HFFc6 (cell line): ENCODE measurements around the gene CHRM1. TPM values are rescaled to one million over a fixed set of nuclear protein-coding genes. Genes with fewer than 3 reads are reported as not detected.

Experiments
- DNase-seq: peaks from one replicate; pipeline ENCODE4 v3.0.0-alpha.2; 2018
- H3K27ac Mint-ChIP-seq: 2 replicates; pipeline ENCODE4 v1.8.0; 2020; ENCODE audit warnings: mild to moderate bottlenecking, mixed read lengths
- H3K27me3 Mint-ChIP-seq: 2 replicates; pipeline ENCODE4 v1.8.0; 2021; ENCODE audit warnings: mild to moderate bottlenecking, moderate library complexity, mixed read lengths; ENCODE audit not compliant: insufficient read depth
- H3K36me3 Mint-ChIP-seq: 2 replicates; pipeline ENCODE4 v1.8.0; 2021; ENCODE audit warnings: low read depth, mixed read lengths
- H3K4me1 Mint-ChIP-seq: 2 replicates; pipeline ENCODE4 v1.8.0; 2020; ENCODE audit warnings: low read depth, mixed read lengths
- H3K4me3 Mint-ChIP-seq: 2 replicates; pipeline ENCODE4 v1.8.0; 2020; ENCODE audit warnings: mild to moderate bottlenecking, moderate library complexity, mixed read lengths
- H3K9me3 Mint-ChIP-seq: 2 replicates; pipeline ENCODE4 v1.8.0; 2020; ENCODE audit warnings: mild to moderate bottlenecking, mixed read lengths
- total RNA-seq, 6 experiments: library from RNA; stranded (reverse); fragmentation: NEBNext Ultra II Directional; extraction: Animal tissue kit (Norgen Biotek cat#: 25700); gene quantifications; 2 replicates in 1 of 6; 3 replicates in 5 of 6; pipeline ENCODE4 v1.2.3, GENCODE V29; 2021
- TF ChIP-seq, protein P1 (sequence below): fragments of 200-600 bp; sonication (generic); IDR thresholded peaks from 2 replicates; pipeline ENCODE4 v1.5.0; 2021; ENCODE audit warnings: antibody characterized with exemption, mild to moderate bottlenecking

Gene CHRM1
- total RNA-seq, 6 experiments from 2014 or later: not detected

GRCh38 chr11:62911137-62912130 is 9.7 kb downstream of the CHRM1 start:
- Mint-ChIP-seq H3K27me3 (peaks cover 18% of the 10 kb centered on the region), H3K27ac (no peak overlapping the region), H3K4me1 (no peaks in the 10 kb centered on the region; the same call in 1 of the 2 replicates), H3K9me3 (no peaks in the 10 kb centered on the region), H3K4me3 (no peak overlapping the region), H3K36me3 (no peaks in the 10 kb centered on the region)
- DNase-seq: peak; percentile 6
- TF ChIP-seq, protein P1, sequence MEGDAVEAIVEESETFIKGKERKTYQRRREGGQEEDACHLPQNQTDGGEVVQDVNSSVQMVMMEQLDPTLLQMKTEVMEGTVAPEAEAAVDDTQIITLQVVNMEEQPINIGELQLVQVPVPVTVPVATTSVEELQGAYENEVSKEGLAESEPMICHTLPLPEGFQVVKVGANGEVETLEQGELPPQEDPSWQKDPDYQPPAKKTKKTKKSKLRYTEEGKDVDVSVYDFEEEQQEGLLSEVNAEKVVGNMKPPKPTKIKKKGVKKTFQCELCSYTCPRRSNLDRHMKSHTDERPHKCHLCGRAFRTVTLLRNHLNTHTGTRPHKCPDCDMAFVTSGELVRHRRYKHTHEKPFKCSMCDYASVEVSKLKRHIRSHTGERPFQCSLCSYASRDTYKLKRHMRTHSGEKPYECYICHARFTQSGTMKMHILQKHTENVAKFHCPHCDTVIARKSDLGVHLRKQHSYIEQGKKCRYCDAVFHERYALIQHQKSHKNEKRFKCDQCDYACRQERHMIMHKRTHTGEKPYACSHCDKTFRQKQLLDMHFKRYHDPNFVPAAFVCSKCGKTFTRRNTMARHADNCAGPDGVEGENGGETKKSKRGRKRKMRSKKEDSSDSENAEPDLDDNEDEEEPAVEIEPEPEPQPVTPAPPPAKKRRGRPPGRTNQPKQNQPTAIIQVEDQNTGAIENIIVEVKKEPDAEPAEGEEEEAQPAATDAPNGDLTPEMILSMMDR: no peak

DNA sequence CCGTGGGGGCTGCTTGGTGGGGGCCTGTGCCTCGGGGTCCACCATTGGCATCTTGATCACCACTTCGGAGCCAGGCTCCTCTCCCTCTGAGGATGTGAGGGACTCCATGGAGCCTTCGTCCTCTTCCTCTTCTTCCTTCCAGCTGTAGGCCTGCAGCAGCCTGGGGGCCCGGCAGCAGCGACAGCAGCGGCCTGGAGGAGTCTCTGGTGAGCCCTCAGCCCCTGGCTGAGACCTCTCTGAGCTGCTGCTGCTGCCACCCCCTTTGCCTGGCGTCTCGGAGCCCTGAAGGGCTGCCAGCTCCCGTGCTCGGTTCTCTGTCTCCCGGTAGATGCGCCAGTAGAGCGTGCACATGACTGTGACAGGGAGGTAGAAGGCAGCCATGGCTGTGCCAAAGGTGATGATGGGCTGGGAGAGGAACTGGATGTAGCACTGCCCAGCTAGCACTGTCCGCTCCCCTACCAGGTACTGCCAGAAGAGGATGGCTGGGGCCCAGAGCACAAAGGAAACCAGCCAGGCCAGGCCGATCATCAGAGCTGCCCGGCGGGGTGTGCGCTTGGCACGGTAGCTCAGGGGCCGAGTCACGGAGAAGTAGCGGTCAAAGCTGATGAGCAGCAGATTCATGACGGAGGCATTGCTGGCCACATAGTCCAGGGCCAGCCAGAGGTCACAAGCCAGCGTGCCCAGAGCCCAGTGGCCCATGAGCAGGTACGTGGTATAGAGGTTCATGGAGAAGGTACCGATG is 10.9 kb downstream of the CHRM1 start:
- H3K4me1 Mint-ChIP-seq: peaks cover 1% of the 10 kb centered on the region
- no peak overlapping the region for H3K27ac Mint-ChIP-seq
- TF ChIP-seq, protein P1: no peak
- H3K27me3 Mint-ChIP-seq: peaks cover 12% of the 10 kb centered on the region
- no peak overlapping the region for H3K4me3 Mint-ChIP-seq
- no peaks in the 10 kb centered on the region for H3K9me3 Mint-ChIP-seq
- H3K36me3 Mint-ChIP-seq: no peaks in the 10 kb centered on the region
- DNase-seq: no peak

DNA sequence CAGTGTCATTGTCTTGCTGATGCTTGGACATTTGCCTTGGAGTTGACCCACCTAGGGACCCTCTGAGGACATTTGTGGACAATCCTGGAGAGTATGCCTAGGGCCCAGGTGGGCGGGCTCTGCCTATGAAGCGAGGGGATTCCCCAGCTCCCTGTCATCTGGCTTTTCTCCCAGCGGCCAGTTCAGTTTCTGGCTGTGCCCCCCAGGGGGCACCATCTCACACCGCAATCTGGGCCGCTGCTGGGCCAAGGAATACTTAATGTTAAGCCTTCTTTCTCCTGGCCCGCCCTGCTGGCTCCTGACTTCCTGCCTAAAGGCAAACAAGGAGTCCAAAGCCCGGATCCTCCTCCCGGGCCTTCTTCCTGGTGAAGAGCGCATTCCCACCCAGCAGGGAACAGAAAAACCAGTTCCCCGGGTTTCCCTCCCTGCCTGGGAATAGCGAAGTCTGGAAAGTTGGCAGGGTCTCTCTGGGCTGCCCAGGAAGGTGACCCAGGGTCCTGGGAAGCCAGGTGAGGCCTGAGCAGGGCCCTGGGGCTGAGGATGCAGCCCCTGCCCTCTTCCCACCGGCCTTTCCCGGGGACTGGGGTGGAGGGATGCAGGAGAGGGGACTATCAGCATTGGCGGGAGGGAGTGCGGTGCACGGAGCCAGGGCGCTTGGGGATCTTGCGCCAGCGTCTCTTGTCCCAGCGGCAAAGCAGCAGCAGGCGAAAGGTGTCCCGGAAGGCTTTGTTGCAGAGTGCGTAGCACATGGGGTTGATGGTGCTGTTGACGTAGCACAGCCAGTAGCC is 11.9 kb downstream of the CHRM1 start:
- no peaks in the 10 kb centered on the region for H3K36me3 Mint-ChIP-seq

DNA sequence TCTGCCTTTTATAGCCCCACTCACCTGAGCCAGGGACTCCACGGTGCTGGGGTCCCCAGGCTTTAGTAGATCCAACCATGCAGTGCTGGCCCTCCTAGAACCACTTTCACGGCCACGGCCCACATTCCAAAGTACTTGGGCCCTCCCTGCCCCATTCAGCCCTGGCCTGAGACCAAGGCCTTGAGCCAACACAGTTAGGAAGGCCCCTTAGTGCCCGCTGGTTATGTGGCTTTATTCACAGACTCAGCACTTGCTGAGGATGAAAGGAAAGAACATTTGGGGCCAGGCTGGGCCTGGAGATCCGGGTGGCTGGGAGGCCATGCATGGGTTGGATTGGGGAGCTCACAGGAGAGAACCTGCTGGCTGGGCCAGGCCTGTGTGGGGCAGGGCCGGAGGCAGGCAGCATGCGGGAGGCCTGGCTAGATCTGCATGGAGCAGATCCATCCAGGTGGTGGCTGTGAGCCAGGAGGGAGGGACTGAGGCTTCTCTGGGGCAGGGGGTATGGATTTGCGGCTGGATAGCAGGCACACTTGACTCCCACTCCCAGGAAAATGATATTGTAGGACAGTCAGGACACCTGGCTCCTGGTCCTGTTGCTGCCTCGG is 12.6 kb downstream of the CHRM1 start:
- TF ChIP-seq, protein P1: no peak
- Mint-ChIP-seq H3K36me3 (no peaks in the 10 kb centered on the region), H3K9me3 (no peaks in the 10 kb centered on the region), H3K4me1 (peaks cover 5% of the 10 kb centered on the region), H3K27ac (no peak overlapping the region), H3K4me3 (no peak overlapping the region), H3K27me3 (peaks cover 9% of the 10 kb centered on the region)
- DNase-seq: no peak

More for the DNA sequence above, 11.9 kb downstream of the CHRM1 start:
- H3K9me3 Mint-ChIP-seq: no peaks in the 10 kb centered on the region
- peaks cover 9% of the 10 kb centered on the region for H3K27me3 Mint-ChIP-seq
- TF ChIP-seq, protein P1: peak; percentile 81
- no peak overlapping the region for H3K27ac Mint-ChIP-seq
- peak; percentile 66 for DNase-seq
- H3K4me1 Mint-ChIP-seq: peaks cover 5% of the 10 kb centered on the region
- H3K4me3 Mint-ChIP-seq: no peak overlapping the region
